ENCODE measurements around the gene RNF43. TPM values are rescaled to one million over a fixed set of nuclear protein-coding genes. Genes with fewer than 3 reads are reported as not detected.

Gene RNF43
- total RNA-seq, 2 experiments from 2014 or later, result 0.69 to 1.9 TPM

DNA sequence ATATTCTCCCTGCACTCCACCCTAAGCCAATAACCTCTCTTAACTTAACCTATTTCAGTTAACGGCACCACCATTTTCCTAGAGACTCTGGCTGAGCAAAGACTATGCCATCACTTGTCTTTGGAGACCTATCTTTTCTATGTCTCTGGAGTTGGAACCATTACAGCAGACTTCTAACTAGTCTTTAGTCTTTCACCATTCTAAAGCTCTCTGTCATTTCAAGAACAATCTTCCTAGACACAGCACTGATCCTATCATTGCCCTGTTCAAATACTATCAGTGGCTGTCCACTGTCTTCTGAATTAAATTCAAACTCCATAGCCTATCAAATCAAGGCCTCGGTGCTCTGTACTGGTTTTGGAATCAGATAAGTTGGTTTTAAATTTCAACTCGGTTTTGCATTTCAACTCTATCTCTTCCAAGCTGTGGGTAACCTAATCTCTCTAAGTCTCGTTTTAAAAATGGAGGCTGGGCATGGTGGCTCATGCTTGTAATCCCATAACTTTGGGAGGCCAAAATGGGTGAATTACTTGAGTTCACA, 31.9 kb downstream of the RNF43 start:
- intact Hi-C loops (cut with DNase I, micrococcal nuclease), result no loop called here
- CTCF ChIA-PET, result no interaction called here
- H3K4me3 ChIP-seq (ENCODE audit: low read length), result no peak overlapping the region
- DNase-seq (no peak), ATAC-seq (ENCODE audit: poor library complexity) (no peak)
- H3K36me3 ChIP-seq (ENCODE audit: insufficient read depth, low read length), result no peaks in the 10 kb centered on the region
- H3K27me3 ChIP-seq (ENCODE audit: control insufficient read depth in 1 of 2, insufficient read depth in 2 of 2, low read length in 2 of 2), result no peaks in the 10 kb centered on the region
- Mint-ChIP-seq H3K4me3 (no peak overlapping the region), H3K9me3 (no peaks in the 10 kb centered on the region), H3K27me3 (no peaks in the 10 kb centered on the region), H3K4me1 (ENCODE audit: low read depth) (peaks cover 22% of the 10 kb centered on the region), H3K27ac (no peak overlapping the region), H3K36me3 (ENCODE audit: low read depth) (no peaks in the 10 kb centered on the region)
- peaks cover 11% of the 10 kb centered on the region for H3K4me1 ChIP-seq (ENCODE audit: insufficient read depth, low read length)
- POLR2A ChIA-PET, result interaction anchor here (1.2 kb wide), 1 partner anchor 57 kb away, joined by 3 read pairs; the partner anchor contains the start of gene TSPOAP1
- H3K9me3 ChIP-seq (ENCODE audit: control insufficient read depth in 1 of 2, insufficient read depth in 1 of 2, low read length in 2 of 2), result no peaks in the 10 kb centered on the region
- TF ChIP-seq, protein P1, sequence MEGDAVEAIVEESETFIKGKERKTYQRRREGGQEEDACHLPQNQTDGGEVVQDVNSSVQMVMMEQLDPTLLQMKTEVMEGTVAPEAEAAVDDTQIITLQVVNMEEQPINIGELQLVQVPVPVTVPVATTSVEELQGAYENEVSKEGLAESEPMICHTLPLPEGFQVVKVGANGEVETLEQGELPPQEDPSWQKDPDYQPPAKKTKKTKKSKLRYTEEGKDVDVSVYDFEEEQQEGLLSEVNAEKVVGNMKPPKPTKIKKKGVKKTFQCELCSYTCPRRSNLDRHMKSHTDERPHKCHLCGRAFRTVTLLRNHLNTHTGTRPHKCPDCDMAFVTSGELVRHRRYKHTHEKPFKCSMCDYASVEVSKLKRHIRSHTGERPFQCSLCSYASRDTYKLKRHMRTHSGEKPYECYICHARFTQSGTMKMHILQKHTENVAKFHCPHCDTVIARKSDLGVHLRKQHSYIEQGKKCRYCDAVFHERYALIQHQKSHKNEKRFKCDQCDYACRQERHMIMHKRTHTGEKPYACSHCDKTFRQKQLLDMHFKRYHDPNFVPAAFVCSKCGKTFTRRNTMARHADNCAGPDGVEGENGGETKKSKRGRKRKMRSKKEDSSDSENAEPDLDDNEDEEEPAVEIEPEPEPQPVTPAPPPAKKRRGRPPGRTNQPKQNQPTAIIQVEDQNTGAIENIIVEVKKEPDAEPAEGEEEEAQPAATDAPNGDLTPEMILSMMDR (IDR thresholded peaks at IDR 0.05), result no peak
- no peak overlapping the region for H3K27ac ChIP-seq (ENCODE audit: low read depth in 1 of 2, low read length in 2 of 2)

DNA sequence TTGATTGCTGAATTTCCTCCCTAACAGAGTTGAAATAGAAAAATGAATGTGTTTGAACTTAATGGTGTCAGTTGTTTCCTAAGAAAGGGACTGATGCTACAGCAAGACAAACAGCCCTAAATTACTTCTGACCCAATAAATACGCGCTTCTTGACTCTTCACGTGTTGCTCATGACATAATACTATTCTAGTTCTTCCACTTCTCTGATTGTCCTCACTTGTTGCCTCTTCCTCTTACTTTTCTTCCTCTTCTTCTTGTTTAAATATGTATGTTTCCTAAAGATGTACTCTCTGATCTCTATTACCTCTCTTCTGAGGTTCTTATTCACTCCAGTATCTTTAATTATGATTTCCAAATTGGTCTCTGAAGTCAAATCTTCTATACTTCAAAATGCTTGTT, 32.4 kb downstream of the RNF43 start:
- H3K4me3 Mint-ChIP-seq, result no peak overlapping the region
- H3K4me1 ChIP-seq (ENCODE audit: insufficient read depth, low read length), result peaks cover 11% of the 10 kb centered on the region
- H3K9me3 Mint-ChIP-seq, result no peaks in the 10 kb centered on the region
- H3K36me3 Mint-ChIP-seq (ENCODE audit: low read depth), result no peaks in the 10 kb centered on the region
- DNase-seq (no peak), ATAC-seq (ENCODE audit: poor library complexity) (no peak)
- no peak overlapping the region for H3K4me3 ChIP-seq (ENCODE audit: low read length)
- no peak overlapping the region for H3K27ac ChIP-seq (ENCODE audit: low read depth in 1 of 2, low read length in 2 of 2)
- no peaks in the 10 kb centered on the region for H3K27me3 Mint-ChIP-seq
- ChIA-PET POLR2A (interaction anchor here (1.2 kb wide), 1 partner anchor 57 kb away, joined by 3 read pairs; the partner anchor contains the start of gene TSPOAP1), CTCF (no interaction called here)
- intact Hi-C loops (cut with DNase I, micrococcal nuclease), result no loop called here
- TF ChIP-seq, protein P1 (IDR thresholded peaks at IDR 0.05), result no peak
- H3K9me3 ChIP-seq (ENCODE audit: control insufficient read depth in 1 of 2, insufficient read depth in 1 of 2, low read length in 2 of 2), result no peaks in the 10 kb centered on the region
- no peaks in the 10 kb centered on the region for H3K36me3 ChIP-seq (ENCODE audit: insufficient read depth, low read length)
- H3K27ac Mint-ChIP-seq, result no peak overlapping the region
- no peaks in the 10 kb centered on the region for H3K27me3 ChIP-seq (ENCODE audit: control insufficient read depth in 1 of 2, insufficient read depth in 2 of 2, low read length in 2 of 2)
- H3K4me1 Mint-ChIP-seq (ENCODE audit: low read depth), result peaks cover 23% of the 10 kb centered on the region

DNA sequence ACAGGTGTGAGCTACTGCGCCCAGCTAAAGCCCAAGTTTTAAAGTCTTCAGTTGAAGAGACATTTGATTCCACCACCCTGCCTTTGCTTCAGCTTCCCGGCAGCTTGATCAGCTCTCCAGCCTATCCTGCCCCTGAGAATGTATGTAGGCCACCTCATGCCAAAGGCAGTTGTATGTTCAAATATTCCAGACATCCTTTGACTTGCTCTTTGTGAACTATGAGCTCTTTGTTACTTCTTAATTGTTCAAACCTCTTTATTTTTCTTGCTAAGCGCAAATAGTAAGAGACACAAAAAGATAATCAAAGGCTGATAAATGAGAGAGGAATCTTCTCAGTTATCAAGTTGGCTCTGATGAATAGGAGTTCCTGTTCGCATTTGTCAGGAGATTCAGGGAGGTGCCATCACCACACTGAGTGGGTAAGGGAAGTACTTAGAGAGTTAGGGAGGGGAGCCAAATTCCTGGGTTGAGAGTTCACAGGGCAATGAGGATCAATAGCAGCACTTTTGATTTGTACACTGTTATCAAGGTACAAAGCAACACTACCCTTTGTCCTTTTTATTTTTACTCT, 33.4 kb downstream of the RNF43 start:
- TF ChIP-seq, protein P1 (IDR thresholded peaks at IDR 0.05), result no peak
- H3K9me3 ChIP-seq (ENCODE audit: control insufficient read depth in 1 of 2, insufficient read depth in 1 of 2, low read length in 2 of 2), result no peaks in the 10 kb centered on the region
- no peak for DNase-seq
- Mint-ChIP-seq H3K9me3 (no peaks in the 10 kb centered on the region), H3K4me3 (no peak overlapping the region), H3K27me3 (no peaks in the 10 kb centered on the region), H3K36me3 (ENCODE audit: low read depth) (no peaks in the 10 kb centered on the region), H3K27ac (no peak overlapping the region), H3K4me1 (ENCODE audit: low read depth) (peaks cover 32% of the 10 kb centered on the region)
- no peaks in the 10 kb centered on the region for H3K27me3 ChIP-seq (ENCODE audit: control insufficient read depth in 1 of 2, insufficient read depth in 2 of 2, low read length in 2 of 2)
- ChIA-PET CTCF (no interaction called here), POLR2A (interaction anchor here (1.7 kb wide), 1 partner anchor 39 kb away, joined by 4 read pairs; no protein-coding TSS in a partner anchor)
- intact Hi-C loops (cut with DNase I, micrococcal nuclease), result no loop called here
- no peak overlapping the region for H3K27ac ChIP-seq (ENCODE audit: low read depth in 1 of 2, low read length in 2 of 2)
- H3K36me3 ChIP-seq (ENCODE audit: insufficient read depth, low read length), result no peaks in the 10 kb centered on the region
- H3K4me1 ChIP-seq (ENCODE audit: insufficient read depth, low read length), result peaks cover 20% of the 10 kb centered on the region
- no peak overlapping the region for H3K4me3 ChIP-seq (ENCODE audit: low read length)
- no peak for ATAC-seq (ENCODE audit: poor library complexity)

Data from CD4-positive, alpha-beta T cell (primary cell).